ENCODE results near the gene RNF224. TPM values are rescaled to one million over a fixed set of nuclear protein-coding genes. Genes with fewer than 3 reads are reported as not detected.

Gene RNF224
- total RNA-seq, 1 experiment from 2014 or later: not detected

DNA sequence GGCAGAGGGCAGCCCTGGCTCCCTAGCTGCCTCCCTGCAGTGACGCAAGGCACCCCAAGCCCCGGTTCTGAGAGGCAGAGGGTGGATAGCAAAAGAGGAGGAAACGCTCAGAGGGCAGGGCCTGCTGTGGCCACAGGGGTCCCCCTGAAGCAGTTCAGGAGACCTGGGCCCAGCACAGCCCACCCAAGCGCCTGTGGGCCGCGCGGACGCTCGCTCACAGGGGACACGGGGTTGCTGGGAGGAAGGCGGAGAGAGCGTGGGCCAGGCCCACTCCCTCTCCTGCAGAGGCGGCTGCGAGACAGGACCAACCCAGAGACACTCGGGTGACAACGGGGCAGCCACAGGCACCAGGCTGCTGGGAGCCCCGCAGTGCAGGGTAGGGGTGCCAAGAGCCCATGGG lies 47.5 kb upstream of the RNF224 start:
- peaks cover 7% of the 10 kb centered on the region for H3K36me3 ChIP-seq (ENCODE audit: insufficient read depth, low read length, poor library complexity, severe bottlenecking)

DNA sequence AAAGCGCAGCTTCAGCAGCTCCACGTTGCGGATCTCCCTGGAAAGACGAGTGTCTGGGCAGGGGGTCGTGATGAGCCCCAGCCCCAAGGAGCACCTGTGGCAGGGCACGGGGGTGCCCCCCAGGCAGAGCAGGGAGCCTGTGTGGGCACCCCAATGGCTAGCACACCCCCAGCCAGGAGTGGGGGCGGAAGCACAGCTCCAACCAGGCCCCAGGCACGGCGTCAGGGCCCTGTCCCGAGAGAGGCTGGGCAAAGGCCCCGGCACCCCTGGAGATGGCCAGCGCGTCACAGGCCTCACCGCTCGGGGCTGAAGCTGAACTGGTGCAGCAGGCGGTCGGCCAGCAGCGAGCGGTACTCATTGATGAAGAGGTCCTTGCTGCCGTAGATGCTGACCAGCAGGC lies 46.8 kb upstream of the RNF224 start:
- POLR2A ChIA-PET (ENCODE audit: low non-redundant PET): no interaction called here
- Histone ChIP-seq H3K27me3 (replicated peaks; ENCODE audit: insufficient read depth, low read depth, low read length, poor library complexity) (no peaks in the 10 kb centered on the region), H3K4me3 (ENCODE audit: low read depth, low read length, poor library complexity, severe bottlenecking) (no peak overlapping the region), H3K27ac (ENCODE audit: low read depth, low read length, poor library complexity, severe bottlenecking) (no peak overlapping the region), H3K9me3 (ENCODE audit: low read depth, low read length, poor library complexity, severe bottlenecking) (no peaks in the 10 kb centered on the region), H3K4me1 (ENCODE audit: insufficient read depth, low read length, poor library complexity, severe bottlenecking) (no peaks in the 10 kb centered on the region), H3K36me3 (ENCODE audit: insufficient read depth, low read length, poor library complexity, severe bottlenecking) (peaks cover 7% of the 10 kb centered on the region)
- intact Hi-C loops (cut with micrococcal nuclease; ENCODE audit: unreplicated experiment): no loop called here
- BruUV-seq (replicated peaks): no TSS peak
- DNase-seq (ENCODE audit: low spot score): no peak
- CTCF ChIA-PET: no interaction called here
- TF ChIP-seq EZH2 (IDR thresholded peaks at IDR 0.05; ENCODE audit: borderline replicate concordance, low read depth, low read length, poor library complexity, severe bottlenecking): no peak
- TF ChIP-seq, protein P1, sequence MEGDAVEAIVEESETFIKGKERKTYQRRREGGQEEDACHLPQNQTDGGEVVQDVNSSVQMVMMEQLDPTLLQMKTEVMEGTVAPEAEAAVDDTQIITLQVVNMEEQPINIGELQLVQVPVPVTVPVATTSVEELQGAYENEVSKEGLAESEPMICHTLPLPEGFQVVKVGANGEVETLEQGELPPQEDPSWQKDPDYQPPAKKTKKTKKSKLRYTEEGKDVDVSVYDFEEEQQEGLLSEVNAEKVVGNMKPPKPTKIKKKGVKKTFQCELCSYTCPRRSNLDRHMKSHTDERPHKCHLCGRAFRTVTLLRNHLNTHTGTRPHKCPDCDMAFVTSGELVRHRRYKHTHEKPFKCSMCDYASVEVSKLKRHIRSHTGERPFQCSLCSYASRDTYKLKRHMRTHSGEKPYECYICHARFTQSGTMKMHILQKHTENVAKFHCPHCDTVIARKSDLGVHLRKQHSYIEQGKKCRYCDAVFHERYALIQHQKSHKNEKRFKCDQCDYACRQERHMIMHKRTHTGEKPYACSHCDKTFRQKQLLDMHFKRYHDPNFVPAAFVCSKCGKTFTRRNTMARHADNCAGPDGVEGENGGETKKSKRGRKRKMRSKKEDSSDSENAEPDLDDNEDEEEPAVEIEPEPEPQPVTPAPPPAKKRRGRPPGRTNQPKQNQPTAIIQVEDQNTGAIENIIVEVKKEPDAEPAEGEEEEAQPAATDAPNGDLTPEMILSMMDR (conservative IDR thresholded peaks at IDR 0.05; ENCODE audit: low read depth, low read length): no peak

More for the DNA sequence above, 47.5 kb upstream of the RNF224 start:
- POLR2A ChIA-PET (ENCODE audit: low non-redundant PET): no interaction called here
- intact Hi-C loops (cut with micrococcal nuclease; ENCODE audit: unreplicated experiment): no loop called here
- no peaks in the 10 kb centered on the region for H3K27me3 ChIP-seq (replicated peaks; ENCODE audit: insufficient read depth, low read depth, low read length, poor library complexity)
- no peaks in the 10 kb centered on the region for H3K9me3 ChIP-seq (ENCODE audit: low read depth, low read length, poor library complexity, severe bottlenecking)
- BruUV-seq (replicated peaks): no TSS peak
- no peak overlapping the region for H3K27ac ChIP-seq (ENCODE audit: low read depth, low read length, poor library complexity, severe bottlenecking)
- no peak overlapping the region for H3K4me3 ChIP-seq (ENCODE audit: low read depth, low read length, poor library complexity, severe bottlenecking)
- CTCF ChIA-PET: no interaction called here
- no peak for TF ChIP-seq EZH2 (IDR thresholded peaks at IDR 0.05; ENCODE audit: borderline replicate concordance, low read depth, low read length, poor library complexity, severe bottlenecking)
- TF ChIP-seq, protein P1 (conservative IDR thresholded peaks at IDR 0.05; ENCODE audit: low read depth, low read length): no peak
- H3K4me1 ChIP-seq (ENCODE audit: insufficient read depth, low read length, poor library complexity, severe bottlenecking): peaks cover 3% of the 10 kb centered on the region
- no peak for DNase-seq (ENCODE audit: low spot score)

- H3K36me3 ChIP-seq (ENCODE audit: insufficient read depth, low read length, poor library complexity, severe bottlenecking): peaks cover 7% of the 10 kb centered on the region
- TF ChIP-seq EZH2 (IDR thresholded peaks at IDR 0.05; ENCODE audit: borderline replicate concordance, low read depth, low read length, poor library complexity, severe bottlenecking): no peak
- TF ChIP-seq, protein P1 (conservative IDR thresholded peaks at IDR 0.05; ENCODE audit: low read depth, low read length): no peak
- ChIA-PET POLR2A (ENCODE audit: low non-redundant PET) (no interaction called here), CTCF (interaction anchor here (0.6 kb wide), 1 partner anchor 38 kb away, joined by 4 read pairs; no protein-coding TSS in a partner anchor)
- H3K27ac ChIP-seq (ENCODE audit: low read depth, low read length, poor library complexity, severe bottlenecking): no peak overlapping the region
- intact Hi-C loops (cut with micrococcal nuclease; ENCODE audit: unreplicated experiment): no loop called here
- DNase-seq (ENCODE audit: low spot score): no peak
- no peak overlapping the region for H3K4me3 ChIP-seq (ENCODE audit: low read depth, low read length, poor library complexity, severe bottlenecking)
- H3K27me3 ChIP-seq (replicated peaks; ENCODE audit: insufficient read depth, low read depth, low read length, poor library complexity): no peaks in the 10 kb centered on the region
- BruUV-seq (replicated peaks): no TSS peak
- H3K4me1 ChIP-seq (ENCODE audit: insufficient read depth, low read length, poor library complexity, severe bottlenecking): no peaks in the 10 kb centered on the region
- no peaks in the 10 kb centered on the region for H3K9me3 ChIP-seq (ENCODE audit: low read depth, low read length, poor library complexity, severe bottlenecking)
Measured at GRCh38 chr9:137181680-137182079, 45.6 kb upstream of the RNF224 start.

Measured in A673 (cell line).